NT2/D1 (cell line): ENCODE results near the gene LTBP1.

Source experiments
- SUZ12 ChIP-seq: IDR thresholded peaks from 2 replicates; pipeline ENCODE4 v1.6.1; 2011; ENCODE audit not compliant: insufficient read length, insufficient read depth; ENCODE audit errors: extremely low read depth
- YY1 ChIP-seq: IDR thresholded peaks from 2 replicates; pipeline ENCODE4 v1.6.1; 2011; ENCODE audit not compliant: insufficient read length, insufficient read depth
- ZNF274 ChIP-seq: IDR thresholded peaks from 2 replicates; pipeline ENCODE4 v1.6.1; 2011; ENCODE audit warnings: mild to moderate bottlenecking, low read depth, low read length

DNA sequence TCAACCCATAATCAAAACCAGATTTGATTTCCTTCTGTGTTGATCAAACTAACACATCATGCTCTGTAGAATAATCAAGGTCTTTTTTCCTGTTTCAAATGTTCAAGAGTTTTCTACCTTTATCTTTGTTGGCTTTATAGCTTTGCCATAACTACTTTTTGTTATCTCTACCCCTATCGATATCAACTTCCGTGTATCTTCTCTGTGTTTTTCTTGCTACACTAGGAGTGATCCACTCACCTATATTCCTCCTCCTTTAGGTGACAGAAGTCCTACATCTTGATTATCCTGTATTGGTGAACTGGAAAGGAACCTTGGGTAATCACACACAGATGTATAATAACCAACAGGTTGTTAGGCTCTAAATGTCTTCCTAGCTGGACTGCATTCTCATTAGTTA is 85.5 kb downstream of the LTBP1 start:
- no peak for TF ChIP-seq ZNF274
- no peak for TF ChIP-seq YY1
- TF ChIP-seq SUZ12 = no peak
